GM18951 (cell line): ENCODE results near the gene ZFYVE9.
"Not testable (repeated sequence)": the region's sequence is repeated elsewhere in the genome, so short reads cannot be mapped to it uniquely, and the experiment has no call there.

Source experiments
- POLR2A ChIP-seq: IDR thresholded peaks from 4 replicates; pipeline ENCODE4 v1.6.1; 2011; ENCODE audit warnings: mild to moderate bottlenecking; ENCODE audit not compliant: insufficient read length, insufficient read depth; ENCODE audit errors: extremely low read depth
- in situ Hi-C: fragments of 300-500 bp; cut with MboI; formaldehyde crosslinking; loops from one replicate; pipeline ENCODE4 v1.12.0; 2022; ENCODE audit warnings: low sequenced_read_pairs, mixed read lengths, inconsistent platforms; ENCODE audit not compliant: unreplicated experiment

Gene ZFYVE9

DNA sequence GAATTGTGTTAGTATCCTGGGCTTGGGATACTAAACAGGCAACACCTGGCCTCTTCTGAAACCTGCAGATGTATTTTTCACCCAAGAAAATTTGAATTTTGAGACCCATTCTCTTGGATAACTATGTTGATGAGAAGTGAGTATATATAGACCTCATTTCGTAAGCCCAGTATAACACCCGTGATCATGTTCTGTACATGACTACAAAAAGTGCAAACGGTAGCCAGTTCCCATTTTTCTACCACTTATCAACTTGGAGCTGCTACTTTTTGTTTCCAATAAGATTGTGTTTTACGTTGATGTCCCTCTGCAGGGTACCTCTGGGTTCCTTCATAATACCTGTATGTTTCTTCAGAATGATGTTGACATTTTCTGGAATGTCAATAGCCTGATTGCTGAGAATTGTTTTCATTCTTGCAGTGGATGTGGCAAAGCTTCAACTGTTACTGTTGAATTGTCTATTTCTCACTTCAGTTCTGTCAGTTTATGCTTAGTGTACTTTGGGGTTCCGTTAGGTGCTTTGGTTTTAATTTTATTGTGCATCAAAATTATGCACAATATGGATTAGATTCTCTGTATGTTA lies 48.1 kb downstream of the ZFYVE9 start:
- TF ChIP-seq POLR2A = no peak

DNA sequence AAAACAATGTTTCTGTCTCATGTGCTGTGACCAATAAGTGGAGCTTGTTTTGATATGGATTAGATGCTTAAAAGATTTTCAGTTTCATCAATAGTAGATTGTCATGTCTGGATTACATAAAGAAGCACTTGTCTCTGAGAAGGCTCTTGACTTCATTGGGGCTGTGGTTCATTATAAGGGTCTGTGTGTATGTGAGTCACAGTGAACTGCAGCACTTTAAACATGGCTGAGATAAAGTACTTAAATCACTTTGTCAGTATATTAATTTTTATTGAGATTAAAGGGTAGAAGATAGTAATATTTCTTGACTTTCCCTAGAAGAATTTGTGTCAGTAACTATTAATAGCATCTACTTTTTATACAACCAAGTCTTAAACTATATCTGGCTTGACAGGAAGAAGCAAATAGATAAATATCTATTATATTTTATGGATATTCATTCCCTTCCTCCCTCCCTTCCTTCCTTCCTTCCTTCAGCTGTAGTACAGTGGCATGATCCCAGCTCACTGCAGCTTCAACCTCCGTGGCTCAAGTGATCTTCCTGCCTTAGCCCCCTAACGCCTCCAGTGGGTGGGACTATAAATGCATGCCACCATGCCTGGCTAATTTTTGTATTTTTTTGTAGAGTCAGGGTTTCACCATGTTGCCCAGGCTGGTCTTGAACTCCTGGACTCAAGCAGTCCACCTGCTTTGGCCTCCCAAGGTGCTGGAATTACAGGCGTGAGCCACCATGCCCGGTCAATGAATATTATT lies 48.8 kb downstream of the ZFYVE9 start:
- in situ Hi-C loops = no loop called here
- TF ChIP-seq POLR2A = no peak

More for the DNA sequence above, 48.1 kb downstream of the ZFYVE9 start:
- in situ Hi-C loops = no loop called here

DNA sequence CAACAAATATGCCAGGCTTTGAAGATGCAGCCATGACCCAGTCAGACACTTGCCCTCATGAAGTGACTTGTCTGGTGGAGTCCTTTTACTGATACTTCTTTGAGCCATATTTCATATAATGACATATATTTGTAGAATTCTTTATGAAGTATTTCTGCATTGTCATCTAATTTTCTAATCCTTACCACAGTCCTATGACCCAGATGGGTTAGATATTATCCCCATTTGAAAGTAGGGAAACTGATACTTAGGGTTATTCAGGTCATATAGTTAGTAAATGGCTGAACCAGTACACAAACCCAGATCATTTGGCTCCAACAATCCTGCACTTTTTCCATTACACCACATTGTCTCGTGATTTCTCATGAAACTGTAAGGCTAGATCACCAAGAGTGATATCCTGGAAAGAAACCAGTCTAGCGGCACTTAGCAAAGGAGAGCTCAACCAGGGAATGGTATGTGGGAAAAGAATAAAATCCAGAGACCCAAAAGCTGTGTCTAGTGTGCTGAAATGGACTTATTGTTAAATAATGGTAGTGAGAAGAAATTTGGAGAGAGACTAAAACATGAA lies 49.6 kb downstream of the ZFYVE9 start:
- in situ Hi-C loops = no loop called here
- TF ChIP-seq POLR2A = no peak

DNA sequence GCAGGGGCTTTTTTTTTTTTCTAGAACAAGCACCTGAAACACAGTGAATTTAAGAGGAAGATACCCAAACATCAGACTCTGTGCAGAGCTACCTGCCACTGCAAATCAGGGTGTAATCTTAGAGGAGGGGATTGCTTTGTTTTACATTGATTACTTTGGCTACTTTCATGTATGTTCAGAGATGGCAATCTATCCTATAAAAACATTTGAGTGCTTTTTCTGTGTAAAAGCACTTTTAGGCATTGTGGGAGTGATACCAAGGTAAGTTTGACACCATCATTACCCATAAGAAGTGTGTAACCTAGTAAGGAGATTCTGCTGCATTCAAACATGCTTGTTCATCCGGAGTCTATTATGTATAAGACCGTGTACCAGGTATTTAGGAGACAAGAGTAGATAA lies 50.1 kb downstream of the ZFYVE9 start:
- in situ Hi-C loops = no loop called here

DNA sequence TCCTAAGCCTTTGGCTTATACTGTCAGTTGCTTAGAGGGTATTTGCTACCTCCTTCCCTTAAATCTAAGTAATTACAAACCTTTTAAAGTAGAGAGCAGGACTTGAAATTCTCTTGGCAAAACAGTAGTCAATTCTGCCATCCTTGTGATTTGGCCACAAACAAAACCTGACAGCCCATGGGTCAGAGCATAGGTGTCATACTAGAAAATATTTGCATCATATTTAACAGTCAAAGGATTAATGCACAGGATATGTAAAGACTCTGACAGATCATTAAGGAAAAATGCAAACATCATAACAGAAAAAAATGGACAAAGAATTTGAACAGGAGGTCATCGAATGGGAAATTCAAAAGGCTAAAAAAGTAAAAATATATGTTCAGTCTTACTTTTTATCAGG lies 50.5 kb downstream of the ZFYVE9 start:
- in situ Hi-C loops = no loop called here
- no peak for TF ChIP-seq POLR2A

More for the DNA sequence above, 50.1 kb downstream of the ZFYVE9 start:
- no peak for TF ChIP-seq POLR2A

DNA sequence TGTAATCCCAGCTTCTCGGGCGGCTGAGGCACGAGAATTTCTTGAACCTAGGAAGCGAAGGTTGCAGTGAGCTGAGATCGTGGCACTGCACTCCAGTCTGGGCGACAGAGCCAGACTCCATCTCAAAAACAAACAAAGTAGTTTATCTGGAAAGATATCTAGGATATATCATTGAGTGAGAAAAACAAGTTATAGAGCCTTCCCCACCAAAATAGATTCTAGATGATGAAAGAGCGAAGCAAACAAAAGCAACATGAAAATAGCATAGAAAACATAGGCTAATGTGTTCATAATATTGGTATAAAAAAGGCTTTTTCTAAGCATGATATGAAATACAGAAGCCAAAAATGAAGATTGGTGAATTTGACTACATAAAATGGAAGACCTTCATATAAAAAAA lies 52.1 kb downstream of the ZFYVE9 start:
- in situ Hi-C loops = no loop called here
- TF ChIP-seq POLR2A = no peak

DNA sequence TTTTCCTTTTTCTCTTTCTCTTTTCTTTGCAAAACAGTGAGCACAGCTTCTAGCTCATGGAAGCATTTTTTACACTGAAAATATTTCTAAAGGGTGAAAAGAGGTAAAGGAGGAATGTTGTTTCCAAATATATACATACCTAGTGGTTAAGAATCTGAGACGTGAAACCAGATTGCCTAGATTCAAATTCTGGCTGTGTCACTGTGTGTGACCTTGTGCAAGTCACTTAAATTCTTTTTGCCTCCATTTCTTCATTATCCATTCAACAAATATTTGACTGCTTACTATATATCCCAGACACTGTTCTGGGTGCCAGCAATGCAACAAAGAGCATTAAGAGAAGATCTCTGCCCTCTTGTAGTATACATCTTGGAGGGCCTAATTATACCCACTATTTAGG lies 53.3 kb downstream of the ZFYVE9 start:
- in situ Hi-C loops = no loop called here
- no peak for TF ChIP-seq POLR2A

DNA sequence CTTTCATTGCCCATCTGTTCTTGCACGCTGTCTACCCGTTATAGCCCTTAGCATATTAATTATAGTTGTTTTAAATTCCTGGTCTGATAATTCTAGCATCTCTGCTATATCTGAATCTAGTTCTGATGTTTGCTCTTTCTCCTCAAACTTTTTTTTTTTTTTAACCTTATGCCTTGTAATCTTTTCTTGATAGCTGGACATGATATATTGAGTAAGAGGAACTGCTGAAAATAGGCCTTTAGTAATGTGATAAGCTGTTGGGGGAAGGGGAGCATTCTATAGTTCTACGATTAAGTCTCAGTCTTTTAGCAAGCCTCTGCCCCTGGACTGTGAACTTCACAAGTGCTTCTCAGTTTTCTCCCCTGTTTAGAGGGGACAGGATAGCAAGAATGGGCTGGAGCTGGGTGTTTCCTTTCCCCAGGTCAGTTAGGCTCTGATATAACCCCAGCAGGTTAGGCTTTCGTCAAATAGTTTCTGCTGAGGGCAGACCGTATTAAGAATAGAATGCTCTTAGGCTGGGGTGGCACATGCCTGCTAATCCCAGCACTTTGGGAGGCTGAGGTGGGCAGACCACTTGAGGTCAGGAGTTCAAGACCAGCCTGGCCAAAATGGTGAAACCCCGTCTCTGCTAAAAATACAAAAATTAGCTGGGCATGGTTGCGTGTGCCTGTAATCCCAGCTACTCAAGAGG lies 62.2 kb downstream of the ZFYVE9 start:
- TF ChIP-seq POLR2A = no peak
- in situ Hi-C loops = no loop called here

DNA sequence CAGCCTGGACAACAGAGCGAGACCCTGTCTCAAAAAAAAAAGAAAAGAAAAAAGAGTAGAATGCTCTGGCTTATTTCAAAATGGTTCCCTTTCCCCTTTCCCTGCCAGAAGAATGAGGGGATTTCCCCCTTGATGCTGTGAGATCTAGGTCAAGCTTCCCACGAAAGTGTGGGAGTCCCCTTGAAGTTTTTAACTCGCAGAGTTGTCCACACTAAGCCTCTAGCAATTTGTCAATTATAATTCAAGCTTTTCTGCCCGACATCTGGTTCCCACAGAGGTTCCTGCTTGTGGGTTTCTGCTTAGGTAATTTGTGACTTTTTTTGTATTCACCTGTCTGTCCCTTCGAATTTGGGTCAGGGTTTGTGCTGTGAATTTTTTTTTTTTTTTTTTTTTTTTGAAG lies 62.8 kb downstream of the ZFYVE9 start:
- no peak for TF ChIP-seq POLR2A
- in situ Hi-C loops = no loop called here

DNA sequence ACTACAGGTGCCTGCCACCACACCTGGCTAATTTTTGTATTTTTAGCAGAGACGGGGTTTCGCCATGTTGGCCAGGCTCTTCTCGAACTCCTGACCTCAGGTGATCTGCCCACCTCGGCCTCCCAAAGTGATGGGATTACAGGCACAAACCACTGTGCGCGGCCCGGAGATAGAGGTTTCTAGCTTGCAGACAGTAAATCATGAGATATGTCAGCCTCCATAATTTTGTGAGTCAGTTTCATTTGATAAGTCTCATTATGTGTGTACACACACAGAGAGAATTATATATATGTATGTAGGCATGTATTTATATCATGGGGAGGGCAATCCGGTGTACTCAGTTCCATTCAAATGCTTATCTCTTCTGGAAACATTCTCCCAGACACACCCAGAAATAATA lies 64.8 kb downstream of the ZFYVE9 start:
- in situ Hi-C loops = not testable (repeated sequence)

DNA sequence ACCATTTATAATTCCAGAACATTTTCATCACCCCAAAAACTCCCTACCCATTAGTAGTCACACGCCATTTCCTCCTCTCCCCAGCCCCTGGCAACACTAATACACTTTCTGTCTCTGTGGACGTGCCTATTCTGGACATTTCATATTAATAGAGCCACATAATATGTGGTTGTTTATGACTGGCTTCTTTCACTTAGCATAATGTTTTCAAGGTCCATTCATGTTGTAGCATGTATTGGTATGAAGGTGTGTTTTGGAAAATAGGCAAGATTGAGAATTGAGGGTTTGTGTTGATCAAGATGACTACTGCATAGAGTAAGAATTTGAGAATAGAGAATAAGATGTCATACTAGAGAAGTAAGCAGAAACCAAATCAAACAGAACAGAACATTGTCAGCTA lies 67.5 kb downstream of the ZFYVE9 start:
- in situ Hi-C loops = no loop called here
- no peak for TF ChIP-seq POLR2A

DNA sequence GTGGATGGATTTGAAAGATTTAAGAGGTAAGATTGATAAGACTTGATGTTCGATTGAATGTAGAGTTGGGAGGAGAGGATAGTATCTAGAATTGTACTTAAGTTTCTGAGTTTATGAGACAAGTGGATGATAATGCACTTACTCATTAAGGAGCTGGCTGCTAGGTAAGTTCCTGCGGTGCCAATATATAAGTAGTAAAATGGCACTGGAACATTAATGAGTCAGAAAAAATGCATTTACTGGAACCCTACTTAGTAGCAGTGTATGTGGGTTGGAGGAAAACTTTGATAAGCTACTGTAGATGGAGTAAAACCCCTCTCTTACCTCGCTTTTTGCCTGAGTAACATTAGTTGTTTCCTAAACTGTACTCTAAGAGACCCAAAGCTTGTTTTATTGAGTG lies 68.2 kb downstream of the ZFYVE9 start:
- TF ChIP-seq POLR2A = no peak
- in situ Hi-C loops = no loop called here

DNA sequence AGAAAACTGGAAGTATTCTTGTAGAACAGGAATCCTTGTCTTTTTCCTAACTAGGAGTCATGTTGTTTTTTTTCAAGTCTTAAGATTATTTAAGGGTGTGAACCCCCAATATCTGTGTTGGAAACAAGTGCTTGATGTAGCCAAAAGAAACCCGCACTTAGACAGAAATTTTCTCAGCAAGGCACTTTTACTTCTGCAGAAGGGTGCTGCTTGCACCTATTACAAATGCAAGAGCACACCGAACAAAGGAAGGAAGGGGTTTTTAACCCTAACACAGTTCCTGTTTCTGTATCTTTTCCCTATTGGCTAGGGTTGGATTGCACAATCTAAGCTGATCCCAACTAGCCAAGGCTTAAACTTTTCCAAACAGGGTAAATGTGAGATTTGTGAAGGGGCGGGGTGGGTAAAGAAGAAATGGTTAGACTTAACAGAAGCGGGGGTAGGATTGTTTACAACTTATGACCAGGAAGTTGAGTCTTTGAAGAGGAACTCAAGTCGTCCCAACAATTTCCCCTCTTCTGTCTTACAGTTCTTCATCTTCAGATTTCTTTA lies 75.1 kb downstream of the ZFYVE9 start:
- no peak for TF ChIP-seq POLR2A
- in situ Hi-C loops = no loop called here
